C4-2B (cell line): Measurements from ENCODE around the gene PTPRS.
"Not testable (repeated sequence)": the region's sequence is repeated elsewhere in the genome, so short reads cannot be mapped to it uniquely, and the experiment has no call there.

Source experiments
- H3K27ac ChIP-seq: fragments of 450-650 bp; 2 replicates; pipeline ENCODE4 v1.5.1; 2017
- CTCF ChIP-seq: fragments of 450-650 bp; conservative IDR thresholded peaks from 2 replicates; pipeline ENCODE4 v1.5.1; 2017; ENCODE audit warnings: mild to moderate bottlenecking
- ZFX ChIP-seq: fragments of 450-650 bp; IDR thresholded peaks from 2 replicates; pipeline ENCODE4 v1.6.1; 2017

The PTPRS gene

GRCh38 chr19:5372572-5373200, 32.1 kb upstream of the PTPRS start:
- TF ChIP-seq CTCF (no peak), ZFX (no peak)
- H3K27ac ChIP-seq, result no peak overlapping the region

GRCh38 chr19:5369962-5370367, 29.4 kb upstream of the PTPRS start:
- no peak overlapping the region for H3K27ac ChIP-seq
- TF ChIP-seq ZFX (no peak), CTCF (peak; percentile 84)

- TF ChIP-seq CTCF (no peak), ZFX (no peak)
- H3K27ac ChIP-seq, result no peak overlapping the region
Observed at GRCh38 chr19:5369304-5369703, 28.7 kb upstream of the PTPRS start.

GRCh38 chr19:5367530-5368133, 27.0 kb upstream of the PTPRS start:
- no peak overlapping the region for H3K27ac ChIP-seq

GRCh38 chr19:5365905-5366304, 25.3 kb upstream of the PTPRS start:
- H3K27ac ChIP-seq, result no peak overlapping the region
- TF ChIP-seq CTCF, result no peak
- TF ChIP-seq ZFX, result no peak

More at GRCh38 chr19:5367530-5368133, 27.0 kb upstream of the PTPRS start:
- TF ChIP-seq ZFX (no peak), CTCF (no peak)

GRCh38 chr19:5364674-5365073, 24.1 kb upstream of the PTPRS start:
- H3K27ac ChIP-seq, result no peak overlapping the region
- TF ChIP-seq CTCF (no peak), ZFX (no peak)

GRCh38 chr19:5361839-5362238, 21.2 kb upstream of the PTPRS start:
- not testable (repeated sequence) for H3K27ac ChIP-seq

GRCh38 chr19:5361407-5361806, 20.8 kb upstream of the PTPRS start:
- no peak for TF ChIP-seq ZFX
- TF ChIP-seq CTCF, result no peak
- H3K27ac ChIP-seq, result no peak overlapping the region
